ENCODE data around the gene PLSCR4.
"Not testable (repeated sequence)": the region's sequence is repeated elsewhere in the genome, so short reads cannot be mapped to it uniquely, and the experiment has no call there.

PLSCR4 gene

GRCh38 chr3:146247911-146248310, 3.0 kb downstream of the PLSCR4 start:
- DNase-seq (ENCODE audit: low read depth), result no peak

DNA sequence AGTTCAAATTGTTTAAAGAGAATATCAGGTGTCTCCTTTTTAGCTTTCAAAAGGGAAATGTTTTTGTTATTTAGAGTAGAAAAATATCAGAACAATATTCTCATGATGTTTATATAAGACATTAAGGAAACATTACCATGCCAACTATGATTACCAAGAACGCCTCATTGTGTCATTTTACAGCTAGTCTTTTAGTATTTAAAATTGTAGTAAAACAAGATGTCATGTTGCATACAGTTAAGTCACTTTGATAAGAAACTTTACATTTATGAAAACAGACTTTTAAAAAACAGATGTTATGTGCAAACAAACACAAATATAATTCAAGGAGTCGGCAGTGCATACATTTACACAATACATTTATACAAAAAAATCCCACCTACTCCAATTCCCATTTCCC, 4.4 kb downstream of the PLSCR4 start:
- DNase-seq (ENCODE audit: low read depth), result no peak

DNA sequence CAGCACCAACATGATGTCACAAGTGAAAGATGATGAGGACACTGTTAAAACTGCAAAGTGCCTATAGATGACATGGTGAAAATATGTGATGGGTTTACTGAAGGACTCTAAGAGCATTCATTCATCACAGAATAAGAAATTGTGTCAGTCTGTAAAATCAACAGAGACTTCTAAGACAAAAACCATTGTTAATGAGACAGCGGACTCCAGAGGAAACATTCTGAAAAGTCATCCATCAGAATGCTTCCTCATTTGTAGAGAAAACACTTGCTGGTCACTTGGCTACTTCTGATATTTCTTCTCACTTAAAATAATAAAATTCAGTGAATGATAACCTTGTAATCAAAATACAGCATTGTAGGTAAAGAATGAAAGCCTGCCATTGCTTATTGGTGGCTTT, 7.3 kb downstream of the PLSCR4 start:
- DNase-seq (ENCODE audit: low read depth), result no peak

- no peak for DNase-seq (ENCODE audit: low read depth)
These were observed 9.2 kb downstream of the PLSCR4 start for GRCh38 chr3:146241523-146242240.

DNA sequence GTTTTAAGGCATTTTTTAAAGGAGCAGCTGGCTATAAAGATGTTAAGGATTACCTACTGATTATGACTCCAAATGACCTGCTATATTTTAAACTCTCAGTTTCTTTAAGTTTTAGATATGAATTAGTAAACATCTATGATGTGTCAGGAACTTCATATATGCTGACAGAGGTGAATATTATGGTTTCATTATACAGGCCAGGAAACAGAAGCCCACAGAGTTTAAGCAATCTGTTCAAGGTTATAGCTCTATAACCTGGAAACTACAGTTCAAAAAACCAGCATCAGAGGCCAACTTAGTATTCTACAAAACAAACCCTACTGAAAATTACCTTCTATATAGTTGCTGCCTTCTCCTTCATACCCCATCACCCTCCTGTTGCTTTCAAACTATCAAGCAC, 17.4 kb downstream of the PLSCR4 start:
- DNase-seq (ENCODE audit: low read depth), result no peak

- DNase-seq (ENCODE audit: low read depth), result no peak
These were observed 23.4 kb downstream of the PLSCR4 start for GRCh38 chr3:146227486-146227885.

DNA sequence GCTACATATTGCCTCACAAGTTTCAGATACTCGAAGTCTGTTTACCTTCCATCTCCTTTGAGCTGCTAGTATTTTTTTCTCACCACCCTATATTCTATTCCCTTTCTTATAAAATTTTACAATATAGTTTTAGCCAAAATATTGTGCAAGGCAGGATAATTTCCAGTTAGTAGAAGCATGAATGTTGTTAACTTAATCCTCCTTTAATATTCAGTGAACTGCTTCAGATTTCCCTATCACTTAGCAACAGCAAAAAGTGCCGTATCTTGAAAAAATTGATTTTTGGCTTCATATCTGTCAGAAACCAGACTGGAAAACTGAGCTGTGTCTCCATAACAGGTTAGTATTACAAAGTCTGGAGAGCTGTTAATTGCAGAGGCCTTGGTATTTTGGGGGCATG, 24.0 kb downstream of the PLSCR4 start:
- no peak for DNase-seq (ENCODE audit: low read depth)

GRCh38 chr3:146225458-146225857, 25.4 kb downstream of the PLSCR4 start:
- not testable (repeated sequence) for DNase-seq (ENCODE audit: low read depth)

- no peak for DNase-seq (ENCODE audit: low read depth)
These were observed 27.2 kb downstream of the PLSCR4 start for GRCh38 chr3:146223401-146224373.

DNA sequence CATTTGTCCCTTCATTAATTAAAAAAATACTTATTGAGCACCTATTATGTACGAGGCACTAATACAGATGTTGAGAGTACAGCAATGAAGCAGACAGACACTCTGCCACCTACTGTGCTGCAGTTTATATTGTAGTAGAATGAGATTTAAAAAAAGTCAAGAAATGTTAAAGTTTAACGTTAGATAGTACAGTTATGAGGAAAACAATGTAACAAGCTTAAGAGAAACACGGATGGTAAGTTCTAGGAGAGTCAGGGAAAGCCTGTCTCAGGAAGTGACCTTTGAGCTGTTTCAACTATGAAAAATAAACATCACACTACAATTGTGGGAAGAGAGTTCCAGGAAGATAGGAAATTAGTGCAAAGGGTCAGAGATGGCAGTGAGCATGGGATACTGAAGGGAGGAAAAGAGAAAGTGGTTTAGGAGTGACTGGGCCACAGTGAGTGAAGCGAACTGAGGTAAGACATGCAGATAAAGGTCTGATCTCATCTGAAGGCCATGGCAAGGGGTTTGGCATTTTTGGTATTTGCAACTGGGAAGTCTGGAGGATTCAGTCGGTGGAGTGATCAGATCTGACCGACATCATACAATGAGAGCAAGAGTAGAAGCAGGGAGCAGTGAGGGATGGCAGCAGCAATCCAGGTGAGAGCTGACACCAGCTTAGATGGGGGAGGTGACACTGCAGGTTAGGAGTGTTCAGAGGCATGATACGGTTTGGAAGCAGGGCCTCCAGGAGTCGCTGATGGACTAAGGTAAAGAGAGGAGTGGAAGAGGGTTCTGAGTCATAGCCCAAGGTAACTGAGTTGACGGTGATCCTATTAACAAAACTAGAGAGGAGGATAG, 28.5 kb downstream of the PLSCR4 start:
- DNase-seq (ENCODE audit: low read depth), result no peak

DNA sequence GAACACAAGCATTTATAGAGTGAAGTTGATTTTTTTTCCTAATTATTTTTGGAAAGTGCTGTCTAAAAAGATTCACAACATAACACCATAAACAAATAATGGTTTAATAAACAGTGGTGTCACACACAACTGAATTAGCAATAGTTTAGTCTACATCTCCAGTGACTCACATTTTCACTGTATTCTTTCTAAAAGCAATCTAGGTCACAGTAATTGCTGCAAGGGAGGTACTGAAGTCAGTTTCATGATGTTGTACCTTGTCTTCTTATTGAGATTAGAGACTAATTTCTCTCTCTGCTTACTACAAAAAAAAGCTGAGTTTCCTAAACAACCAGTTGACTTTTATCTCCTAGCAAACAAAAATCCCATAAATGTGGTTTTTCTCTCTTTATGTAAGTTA, 29.6 kb downstream of the PLSCR4 start:
- no peak for DNase-seq (ENCODE audit: low read depth)

- no peak for DNase-seq (ENCODE audit: low read depth)
These were observed 31.7 kb downstream of the PLSCR4 start for GRCh38 chr3:146218880-146219866.

DNA sequence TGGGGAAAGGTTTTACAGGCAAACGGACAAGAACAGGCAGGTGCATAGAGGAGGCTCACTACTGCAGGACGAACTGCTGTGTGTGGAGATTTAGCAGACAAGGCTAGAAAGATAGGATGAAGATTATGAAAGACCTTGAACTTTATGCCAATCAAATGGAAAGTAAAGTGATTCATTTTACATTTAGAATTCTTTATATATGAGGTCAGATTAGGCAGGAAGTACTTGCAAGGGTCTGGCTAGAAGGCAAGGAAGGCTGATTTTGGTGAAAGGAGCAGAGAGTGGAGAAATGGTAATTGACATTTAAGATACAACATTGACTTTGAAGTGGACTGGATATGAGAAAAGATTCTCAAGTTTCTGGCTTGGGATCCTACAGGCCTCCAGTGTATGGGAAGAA, 33.6 kb downstream of the PLSCR4 start:
- DNase-seq (ENCODE audit: low read depth), result no peak

DNA sequence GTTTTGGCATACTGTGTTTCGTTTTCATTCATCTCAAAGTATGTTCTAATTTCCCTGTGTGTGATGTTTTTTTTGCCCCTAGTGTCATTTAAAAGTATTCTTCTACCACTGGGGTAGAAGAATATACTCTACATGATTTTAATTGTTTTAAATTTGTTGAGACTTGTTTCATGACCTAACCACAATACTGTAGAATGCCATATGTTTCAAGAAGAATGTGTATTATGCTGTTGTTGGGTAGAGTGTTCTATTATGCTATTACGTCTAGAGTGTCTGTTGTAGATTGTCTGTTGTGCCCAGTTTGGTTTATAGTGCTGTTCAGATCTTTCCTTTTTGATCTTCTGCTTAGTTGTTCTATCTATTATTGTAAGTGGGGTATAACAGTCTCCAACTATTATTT, 36.4 kb downstream of the PLSCR4 start:
- no peak for DNase-seq (ENCODE audit: low read depth)

- no peak for DNase-seq (ENCODE audit: low read depth)
These were observed 41.5 kb downstream of the PLSCR4 start for GRCh38 chr3:146209371-146209770.

GRCh38 chr3:146203776-146204175, 47.1 kb downstream of the PLSCR4 start:
- no peak for DNase-seq (ENCODE audit: low read depth)

DNA sequence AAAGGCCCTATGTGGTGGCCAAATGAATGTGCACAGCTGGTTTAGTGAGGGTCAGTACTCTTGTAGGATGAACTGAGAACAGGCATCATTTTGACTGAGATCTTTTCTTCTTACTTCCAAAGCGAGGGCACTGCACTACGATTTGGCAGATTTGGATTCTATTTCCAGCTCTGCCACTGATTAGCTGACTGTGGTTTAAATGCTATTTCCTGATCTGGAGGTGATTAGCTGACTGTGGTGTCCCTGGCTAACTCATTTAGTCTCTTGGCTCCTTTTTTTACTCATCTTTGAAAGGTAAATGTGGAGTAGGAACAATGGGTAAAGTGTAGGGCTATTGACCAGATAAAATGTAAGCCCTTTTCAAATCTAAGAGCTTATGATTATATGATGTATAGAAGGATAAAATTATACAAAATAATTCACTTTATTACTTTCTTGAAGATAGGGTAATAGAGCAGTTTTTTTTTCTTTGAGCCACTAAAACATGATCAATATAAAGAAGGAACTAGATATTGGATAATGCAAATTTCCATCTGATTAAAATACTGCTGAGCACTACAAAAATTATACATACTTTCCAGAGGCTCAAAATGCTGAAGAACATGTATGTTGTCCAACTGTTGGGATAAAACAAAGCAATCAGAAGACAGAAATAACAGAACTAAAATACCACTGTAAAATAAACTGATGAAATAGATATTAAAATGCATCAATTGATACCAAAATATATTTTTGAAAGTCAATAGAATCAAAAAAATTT, 50.3 kb downstream of the PLSCR4 start:
- no peak for DNase-seq (ENCODE audit: low read depth)

GRCh38 chr3:146199762-146200161, 51.1 kb downstream of the PLSCR4 start:
- DNase-seq (ENCODE audit: low read depth), result no peak

- no peak for DNase-seq (ENCODE audit: low read depth)
These were observed 54.1 kb downstream of the PLSCR4 start for GRCh38 chr3:146196789-146197188.

DNA sequence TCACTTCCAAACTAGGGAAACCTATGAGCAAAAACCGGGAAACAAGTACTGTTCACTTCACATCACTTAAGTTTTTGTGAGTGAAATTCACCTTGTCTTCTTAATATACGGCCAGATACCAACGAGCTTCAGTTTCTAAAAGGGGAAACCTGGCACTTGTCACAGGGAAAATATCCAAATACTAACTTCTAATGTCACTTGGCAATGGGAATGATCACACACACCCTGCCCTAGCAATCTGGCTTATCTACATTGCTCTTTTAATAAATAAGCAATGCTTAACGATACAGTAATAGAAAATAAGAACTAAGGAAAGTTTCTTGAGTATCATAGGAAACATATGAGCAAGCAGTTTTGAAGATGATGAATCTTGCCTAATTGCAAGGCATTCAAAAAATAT, 55.3 kb downstream of the PLSCR4 start:
- DNase-seq (ENCODE audit: low read depth), result no peak
